HL-60 (cell line): ENCODE results near the gene WWC1.

Source experiments
- DNase-seq, 2 experiments: peaks; one replicate each; pipeline ENCODE4 v3.0.0-alpha.2; 2010 to 2020; ENCODE audit warnings: low read depth in 1 of 2, low spot score in 1 of 2
- H3K27ac ChIP-seq: fragments of 250-450 bp; sonication (Bioruptor Pico); replicated peaks from 2 replicates; pipeline ENCODE4 v1.5.1; 2020; ENCODE audit warnings: mild to moderate bottlenecking, moderate library complexity
- H3K27me3 ChIP-seq: fragments of 250-450 bp; sonication (Bioruptor Pico); 2 replicates; pipeline ENCODE4 v1.5.1; 2021; ENCODE audit warnings: mild to moderate bottlenecking, moderate library complexity; ENCODE audit not compliant: insufficient read depth, poor library complexity, severe bottlenecking
- H3K4me3 ChIP-seq: replicated peaks from 2 replicates; pipeline ENCODE4 v1.5.1; 2011; ENCODE audit warnings: mild to moderate bottlenecking, control low read depth, low read length; ENCODE audit not compliant: insufficient read depth
- GABPA ChIP-seq: IDR thresholded peaks from 2 replicates; pipeline ENCODE4 v1.6.1; 2012; ENCODE audit warnings: low read depth
- POLR2AphosphoS5 ChIP-seq: IDR thresholded peaks from 2 replicates; pipeline ENCODE4 v1.6.1; 2012; ENCODE audit warnings: low read depth
- SPI1 ChIP-seq: IDR thresholded peaks from 2 replicates; pipeline ENCODE4 v1.6.1; 2012; ENCODE audit warnings: low read depth, mild to moderate bottlenecking, borderline replicate concordance
- TF ChIP-seq, protein P1 (sequence below): IDR thresholded peaks from one replicate; pipeline ENCODE4 v1.5.1; 2011; ENCODE audit warnings: low read length, control low read depth, inconsistent platforms; ENCODE audit not compliant: insufficient read depth
- TF ChIP-seq, protein P2 (sequence below): IDR thresholded peaks from 2 replicates; pipeline ENCODE4 v1.6.1; 2012; ENCODE audit warnings: low read depth; ENCODE audit not compliant: insufficient replicate concordance

WWC1 gene

GRCh38 chr5:168464214-168464613, 172.8 kb downstream of the WWC1 start:
- no peaks in the 10 kb centered on the region for H3K27me3 ChIP-seq
- DNase-seq, result no peak
- TF ChIP-seq POLR2AphosphoS5, result no peak
- TF ChIP-seq SPI1, result no peak
- TF ChIP-seq, protein P1, sequence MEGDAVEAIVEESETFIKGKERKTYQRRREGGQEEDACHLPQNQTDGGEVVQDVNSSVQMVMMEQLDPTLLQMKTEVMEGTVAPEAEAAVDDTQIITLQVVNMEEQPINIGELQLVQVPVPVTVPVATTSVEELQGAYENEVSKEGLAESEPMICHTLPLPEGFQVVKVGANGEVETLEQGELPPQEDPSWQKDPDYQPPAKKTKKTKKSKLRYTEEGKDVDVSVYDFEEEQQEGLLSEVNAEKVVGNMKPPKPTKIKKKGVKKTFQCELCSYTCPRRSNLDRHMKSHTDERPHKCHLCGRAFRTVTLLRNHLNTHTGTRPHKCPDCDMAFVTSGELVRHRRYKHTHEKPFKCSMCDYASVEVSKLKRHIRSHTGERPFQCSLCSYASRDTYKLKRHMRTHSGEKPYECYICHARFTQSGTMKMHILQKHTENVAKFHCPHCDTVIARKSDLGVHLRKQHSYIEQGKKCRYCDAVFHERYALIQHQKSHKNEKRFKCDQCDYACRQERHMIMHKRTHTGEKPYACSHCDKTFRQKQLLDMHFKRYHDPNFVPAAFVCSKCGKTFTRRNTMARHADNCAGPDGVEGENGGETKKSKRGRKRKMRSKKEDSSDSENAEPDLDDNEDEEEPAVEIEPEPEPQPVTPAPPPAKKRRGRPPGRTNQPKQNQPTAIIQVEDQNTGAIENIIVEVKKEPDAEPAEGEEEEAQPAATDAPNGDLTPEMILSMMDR, result no peak
- TF ChIP-seq, protein P2, sequence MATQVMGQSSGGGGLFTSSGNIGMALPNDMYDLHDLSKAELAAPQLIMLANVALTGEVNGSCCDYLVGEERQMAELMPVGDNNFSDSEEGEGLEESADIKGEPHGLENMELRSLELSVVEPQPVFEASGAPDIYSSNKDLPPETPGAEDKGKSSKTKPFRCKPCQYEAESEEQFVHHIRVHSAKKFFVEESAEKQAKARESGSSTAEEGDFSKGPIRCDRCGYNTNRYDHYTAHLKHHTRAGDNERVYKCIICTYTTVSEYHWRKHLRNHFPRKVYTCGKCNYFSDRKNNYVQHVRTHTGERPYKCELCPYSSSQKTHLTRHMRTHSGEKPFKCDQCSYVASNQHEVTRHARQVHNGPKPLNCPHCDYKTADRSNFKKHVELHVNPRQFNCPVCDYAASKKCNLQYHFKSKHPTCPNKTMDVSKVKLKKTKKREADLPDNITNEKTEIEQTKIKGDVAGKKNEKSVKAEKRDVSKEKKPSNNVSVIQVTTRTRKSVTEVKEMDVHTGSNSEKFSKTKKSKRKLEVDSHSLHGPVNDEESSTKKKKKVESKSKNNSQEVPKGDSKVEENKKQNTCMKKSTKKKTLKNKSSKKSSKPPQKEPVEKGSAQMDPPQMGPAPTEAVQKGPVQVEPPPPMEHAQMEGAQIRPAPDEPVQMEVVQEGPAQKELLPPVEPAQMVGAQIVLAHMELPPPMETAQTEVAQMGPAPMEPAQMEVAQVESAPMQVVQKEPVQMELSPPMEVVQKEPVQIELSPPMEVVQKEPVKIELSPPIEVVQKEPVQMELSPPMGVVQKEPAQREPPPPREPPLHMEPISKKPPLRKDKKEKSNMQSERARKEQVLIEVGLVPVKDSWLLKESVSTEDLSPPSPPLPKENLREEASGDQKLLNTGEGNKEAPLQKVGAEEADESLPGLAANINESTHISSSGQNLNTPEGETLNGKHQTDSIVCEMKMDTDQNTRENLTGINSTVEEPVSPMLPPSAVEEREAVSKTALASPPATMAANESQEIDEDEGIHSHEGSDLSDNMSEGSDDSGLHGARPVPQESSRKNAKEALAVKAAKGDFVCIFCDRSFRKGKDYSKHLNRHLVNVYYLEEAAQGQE, result no peak
- no peak for TF ChIP-seq GABPA
- H3K4me3 ChIP-seq, result no peak overlapping the region
- no peak overlapping the region for H3K27ac ChIP-seq

GRCh38 chr5:168464641-168465040, 173.2 kb downstream of the WWC1 start:
- Histone ChIP-seq H3K4me3 (no peak overlapping the region), H3K27me3 (no peaks in the 10 kb centered on the region), H3K27ac (no peak overlapping the region)
- DNase-seq, result no peak
- TF ChIP-seq, protein P2, result no peak
- TF ChIP-seq POLR2AphosphoS5, result no peak
- TF ChIP-seq GABPA, result no peak
- no peak for TF ChIP-seq SPI1
- TF ChIP-seq, protein P1, result no peak

- H3K27me3 ChIP-seq, result no peaks in the 10 kb centered on the region
- TF ChIP-seq POLR2AphosphoS5, result no peak
- TF ChIP-seq, protein P2, result no peak
- TF ChIP-seq, protein P1, result no peak
- no peak for TF ChIP-seq GABPA
- no peak for TF ChIP-seq SPI1
- no peak overlapping the region for H3K4me3 ChIP-seq
- DNase-seq, result no peak
- no peak overlapping the region for H3K27ac ChIP-seq
Observed at GRCh38 chr5:168467755-168468330, 176.4 kb downstream of the WWC1 start.
